ENCODE measurements around the gene SPSB1.
"Not testable (repeated sequence)": the region's sequence is repeated elsewhere in the genome, so short reads cannot be mapped to it uniquely, and the experiment has no call there.

The SPSB1 gene

DNA sequence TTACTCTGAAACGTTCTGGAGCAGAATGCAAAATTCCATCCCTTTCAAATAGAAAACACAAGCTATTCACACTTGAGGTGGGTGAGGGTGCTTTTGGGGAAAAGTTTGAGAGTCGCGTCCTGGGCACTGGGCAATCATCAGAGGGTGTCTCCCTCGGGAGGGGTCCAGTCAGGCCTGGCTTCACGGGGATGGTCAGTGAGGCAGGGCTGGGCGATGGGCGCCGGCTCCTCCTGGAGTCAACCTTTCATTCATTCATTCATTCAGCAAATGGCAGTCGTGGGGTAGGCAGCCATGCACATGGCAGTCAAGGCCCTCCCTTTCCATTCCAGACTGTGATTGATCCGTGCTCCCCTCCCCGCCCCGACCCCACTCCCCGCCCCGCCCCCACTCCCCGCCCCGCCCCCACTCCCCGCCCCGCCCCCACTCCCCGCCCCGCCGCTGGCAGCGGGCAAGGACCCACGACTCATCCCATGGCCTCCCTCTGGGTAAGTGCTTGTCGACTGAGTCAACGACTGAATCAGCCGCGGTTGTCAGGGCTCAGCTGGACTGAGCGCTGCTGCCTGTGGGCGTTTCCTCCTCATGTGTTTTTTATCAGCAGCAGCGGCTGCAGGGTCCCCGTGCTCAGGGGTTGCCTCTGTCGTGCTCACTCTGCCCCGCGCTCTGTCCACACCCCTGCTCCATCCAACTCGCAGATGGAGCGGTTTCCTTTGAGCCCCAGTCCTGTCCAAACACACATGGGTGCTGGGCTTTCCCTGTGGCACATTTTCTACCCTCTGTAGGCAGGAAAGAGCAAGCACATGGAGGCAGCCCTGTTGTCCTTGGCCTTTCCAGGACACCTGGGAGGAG lies 12.5 kb upstream of the SPSB1 start:
- DNase-seq, result no peak

DNA sequence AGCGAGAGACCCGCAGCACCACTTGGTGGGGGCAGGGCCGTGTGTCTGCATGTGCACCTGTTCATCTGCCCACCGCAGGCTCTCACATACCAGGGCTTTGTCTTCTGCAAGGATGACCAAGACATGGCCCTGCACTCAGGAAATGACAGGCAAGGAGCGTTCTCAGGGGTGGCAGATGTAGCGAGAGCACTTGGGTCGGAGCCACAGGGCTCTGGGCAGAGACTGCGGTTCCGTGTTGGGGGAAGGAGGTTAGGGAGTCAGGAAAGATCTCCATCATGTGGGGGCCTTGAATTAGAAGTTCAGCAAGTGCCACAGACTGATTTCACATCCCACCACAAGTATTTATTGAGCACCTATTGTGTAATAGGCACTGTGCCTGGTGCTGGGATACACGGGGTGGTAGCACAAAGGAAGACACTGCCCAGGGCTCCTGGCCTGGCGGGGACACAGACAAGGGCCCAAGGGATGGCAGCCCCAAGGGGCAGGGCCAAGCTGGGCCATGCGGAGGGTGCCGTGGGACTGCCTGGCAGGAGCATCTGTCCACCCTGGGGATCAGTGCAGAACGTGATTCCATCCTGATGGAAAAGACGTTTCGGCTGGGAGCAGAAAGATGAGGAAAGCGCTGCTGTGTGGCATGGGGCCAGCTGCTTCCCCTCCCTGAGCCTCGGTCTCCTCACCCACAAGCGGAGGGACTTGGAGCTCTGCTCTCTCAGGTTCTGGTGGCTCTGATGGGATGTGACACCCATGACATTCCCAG lies 11.4 kb upstream of the SPSB1 start:
- DNase-seq, result no peak

DNA sequence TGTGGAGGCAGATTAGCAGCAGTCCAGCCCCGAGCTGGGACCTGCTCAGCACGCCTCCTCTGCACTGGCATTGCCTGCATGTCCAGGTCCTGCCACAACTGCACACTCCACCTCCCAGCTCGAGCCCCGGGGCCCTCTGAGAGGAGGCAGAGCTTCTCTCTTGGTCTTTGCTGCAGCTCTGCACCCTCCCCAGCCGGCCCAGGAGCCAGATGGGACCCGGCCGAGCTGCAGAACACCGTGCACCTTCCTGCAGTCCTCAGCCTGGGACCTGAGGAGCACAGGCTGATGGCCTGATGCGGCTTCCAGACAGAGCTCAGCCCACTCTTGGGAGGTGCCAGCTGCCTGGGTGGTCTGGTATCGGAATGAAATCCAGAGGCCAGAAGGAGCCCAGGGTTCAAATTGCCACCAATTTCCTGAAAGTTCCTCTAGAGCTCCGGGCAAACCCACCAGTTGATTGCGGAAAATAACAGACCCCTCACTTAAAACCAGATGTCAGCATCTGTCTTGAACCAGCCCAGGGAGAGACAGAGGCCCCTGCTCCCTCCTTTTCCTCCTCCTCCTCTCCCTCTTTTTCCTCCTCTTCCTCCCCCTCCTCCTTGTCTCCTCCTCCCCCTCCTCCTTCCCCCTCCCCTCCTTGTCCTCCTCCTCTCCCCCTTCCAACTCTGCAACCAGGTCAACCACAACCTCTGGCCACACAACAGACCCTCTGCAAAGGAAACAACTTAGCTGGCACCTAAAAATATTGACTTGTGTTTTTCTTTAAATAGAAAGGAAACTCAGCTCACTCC lies 10.6 kb upstream of the SPSB1 start:
- no peak for DNase-seq

DNA sequence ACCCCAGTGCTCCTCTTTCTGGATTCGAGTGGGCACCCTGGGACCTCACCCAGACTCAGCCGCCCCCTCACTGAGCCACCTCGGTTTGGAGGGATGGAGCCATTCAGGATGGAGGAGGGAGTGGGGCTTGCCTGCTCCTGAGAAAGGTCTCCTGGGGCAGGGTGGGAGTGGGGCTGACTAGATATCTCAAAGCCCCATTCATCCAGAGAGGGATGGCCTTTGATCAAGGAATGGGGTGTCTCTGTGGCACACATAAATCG lies 10.1 kb upstream of the SPSB1 start:
- no peak for DNase-seq

DNA sequence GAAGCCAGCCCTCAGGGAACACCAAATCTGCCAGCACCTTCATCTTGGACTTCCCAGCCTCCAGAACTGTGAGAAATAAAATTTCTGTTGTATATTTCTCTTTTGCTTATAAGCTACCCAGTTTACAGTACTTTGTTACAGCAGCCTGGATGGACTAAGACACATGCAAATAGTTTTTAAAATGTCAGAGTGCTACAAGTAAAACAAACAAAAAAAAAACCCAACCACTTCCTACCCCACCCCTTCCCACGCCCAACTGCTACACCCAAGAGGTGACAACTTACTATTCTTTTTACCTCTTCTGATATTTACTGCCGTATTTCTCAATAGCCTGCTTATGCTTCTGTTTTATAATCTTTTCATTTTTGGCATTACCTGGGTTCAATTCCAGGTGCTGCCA lies 8.6 kb upstream of the SPSB1 start:
- no peak for DNase-seq

DNA sequence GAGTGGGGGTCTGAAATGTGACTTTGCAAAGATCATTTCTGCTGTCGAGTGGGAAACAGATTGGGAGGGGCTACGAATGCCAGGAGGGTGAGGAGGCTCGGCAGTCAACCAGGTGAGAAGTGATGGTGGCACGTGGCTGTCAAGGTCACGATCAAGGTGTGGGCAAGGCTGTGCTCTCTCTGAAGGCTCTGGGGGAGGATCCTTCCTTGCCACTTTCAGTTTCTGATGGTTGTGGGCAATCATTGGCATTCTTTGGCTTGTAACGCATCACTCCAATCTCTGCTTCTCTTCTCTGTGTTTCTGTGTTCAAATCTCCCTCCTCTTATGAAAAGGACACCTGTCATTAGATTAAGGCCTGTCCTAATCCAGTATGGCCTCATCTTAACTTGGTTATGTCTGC lies 6.1 kb upstream of the SPSB1 start:
- DNase-seq, result no peak

DNA sequence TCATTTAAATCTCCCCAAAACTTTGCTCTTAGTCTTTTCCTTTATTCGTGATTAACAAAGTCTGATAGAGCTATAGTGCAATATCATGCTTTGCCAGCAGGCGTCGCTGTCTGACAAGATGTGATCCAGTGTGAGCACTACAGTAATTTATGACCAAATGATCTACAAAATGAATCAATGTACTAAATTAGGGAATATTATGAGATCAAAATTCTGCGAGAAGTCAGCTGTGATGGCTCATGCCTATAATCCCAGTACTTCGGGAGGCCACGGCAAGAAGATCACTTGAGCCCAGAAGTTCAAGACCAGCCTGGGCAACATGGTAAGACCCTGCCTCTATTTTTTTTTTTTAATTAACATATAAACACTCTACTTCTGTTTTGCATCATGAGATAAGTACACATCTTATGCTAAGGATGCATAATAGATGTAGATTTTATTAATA lies 3.6 kb upstream of the SPSB1 start:
- DNase-seq, result peak; percentile 15

DNA sequence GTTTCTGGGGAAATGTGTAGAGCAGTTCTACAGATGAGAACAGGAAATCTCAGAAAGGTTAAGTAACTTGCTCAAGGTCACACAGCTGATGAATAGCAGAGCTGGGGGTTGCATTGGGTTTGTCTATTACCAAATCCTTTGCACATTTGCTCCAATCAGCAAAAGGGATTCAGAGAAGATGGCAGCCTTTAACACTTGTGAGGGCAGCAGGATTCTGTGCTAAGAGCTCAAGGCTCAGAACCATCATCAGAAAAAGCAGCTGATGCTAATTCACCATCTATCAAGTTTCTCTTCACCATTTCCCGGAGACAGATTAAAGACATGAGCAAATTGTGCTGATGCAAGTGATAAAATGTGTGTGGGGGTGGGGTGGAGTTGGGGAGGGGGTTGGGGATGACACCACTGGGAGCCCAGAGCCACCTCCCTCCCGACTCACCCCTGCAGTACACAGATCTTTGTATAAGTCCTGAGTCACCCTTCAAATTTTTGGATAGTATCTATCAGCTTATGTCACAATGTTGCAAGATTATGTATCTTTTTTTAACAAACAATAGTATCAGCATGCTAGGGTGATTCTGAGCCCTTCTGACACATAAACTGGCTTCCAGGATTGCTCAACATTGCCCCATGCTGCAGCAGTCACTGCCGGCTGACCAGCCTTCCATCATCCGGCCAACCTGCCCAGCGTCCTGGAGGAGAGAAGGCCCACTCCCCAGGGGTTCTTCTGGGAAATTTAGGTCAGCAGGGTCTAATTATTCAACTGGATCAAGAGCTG lies 2.8 kb upstream of the SPSB1 start:
- no peak for DNase-seq

DNA sequence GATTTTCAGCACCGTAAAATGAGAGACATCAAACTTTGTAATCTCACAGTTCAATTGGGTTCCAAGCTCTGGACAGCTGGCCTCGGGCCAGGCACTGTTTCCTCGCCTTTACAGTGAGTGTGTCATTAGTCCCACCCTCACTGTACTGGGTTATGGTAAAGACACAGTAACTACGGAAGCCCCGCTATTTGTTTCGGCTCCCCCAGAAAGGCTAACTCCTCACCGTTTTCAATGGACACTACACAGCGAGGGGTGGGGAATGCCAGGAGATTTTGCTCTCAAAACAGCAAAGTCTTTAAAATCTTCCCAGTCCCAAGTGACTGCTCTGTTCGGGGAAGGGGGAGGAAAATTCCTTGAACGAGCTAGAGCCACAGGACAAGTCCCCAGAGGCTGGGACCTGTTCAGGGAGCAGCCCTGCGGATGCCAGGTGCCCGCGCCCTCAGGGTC lies 757 bp upstream of the SPSB1 start:
- no peak for DNase-seq

DNA sequence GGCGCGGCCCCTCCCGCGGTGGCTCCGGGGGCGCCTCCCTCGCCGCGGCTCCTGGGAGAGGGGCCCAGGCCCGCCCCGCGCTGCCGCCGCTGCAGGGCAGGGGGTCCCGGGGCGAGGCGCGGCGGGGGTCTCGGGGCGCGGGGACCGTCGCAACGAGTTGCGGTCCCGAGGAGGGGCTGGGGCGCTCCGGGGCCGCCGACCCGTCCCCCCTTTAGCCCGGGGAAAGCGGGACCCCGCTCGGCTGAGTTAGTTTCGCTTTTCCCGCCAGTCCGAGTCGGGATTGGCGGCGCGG lies 493 bp downstream of the SPSB1 start:
- no peak for DNase-seq

DNA sequence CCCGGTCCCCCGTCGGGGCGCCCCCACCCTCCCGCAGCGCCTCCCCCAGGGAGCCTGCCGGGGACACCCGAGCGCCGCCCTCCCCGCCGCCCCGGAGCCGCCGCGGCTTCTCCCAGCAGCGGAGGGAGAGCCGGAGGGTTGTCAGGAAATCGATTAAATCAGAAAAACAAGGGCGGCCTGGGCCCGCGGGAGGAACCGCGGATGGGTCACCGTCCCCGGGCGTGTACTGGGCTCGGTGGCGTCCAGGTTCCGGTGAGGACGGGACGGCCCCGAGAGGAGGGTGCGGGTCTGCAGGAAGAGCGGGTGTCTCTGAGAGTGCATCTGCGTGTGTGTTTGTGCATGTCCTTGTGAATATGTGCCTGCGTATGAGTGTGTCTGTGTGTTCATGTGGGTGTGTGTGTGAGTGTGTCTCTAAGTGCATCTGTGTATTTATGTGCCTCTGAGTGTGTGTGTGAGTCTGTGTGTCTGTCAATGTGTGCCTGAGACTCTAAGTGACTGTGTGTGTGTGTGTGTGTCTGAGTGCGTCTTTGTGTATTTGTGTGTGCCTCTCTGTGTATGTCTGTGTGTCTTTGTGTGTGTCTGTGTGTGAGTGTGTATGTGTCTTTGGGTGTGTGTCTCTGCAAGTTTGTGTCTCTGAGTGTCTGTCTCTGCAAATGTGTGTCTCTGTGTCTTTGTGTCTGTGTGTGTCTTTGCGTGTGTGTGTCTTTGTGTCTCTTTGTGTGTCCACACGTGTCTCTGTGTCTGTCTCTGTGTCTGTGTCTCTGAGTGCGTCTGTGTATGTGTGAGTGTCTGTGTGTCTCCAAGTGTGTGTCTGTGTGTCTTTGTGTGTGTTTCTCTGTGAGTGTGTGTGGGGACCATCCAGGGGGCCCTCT lies 1.1 kb downstream of the SPSB1 start:
- DNase-seq, result no peak

DNA sequence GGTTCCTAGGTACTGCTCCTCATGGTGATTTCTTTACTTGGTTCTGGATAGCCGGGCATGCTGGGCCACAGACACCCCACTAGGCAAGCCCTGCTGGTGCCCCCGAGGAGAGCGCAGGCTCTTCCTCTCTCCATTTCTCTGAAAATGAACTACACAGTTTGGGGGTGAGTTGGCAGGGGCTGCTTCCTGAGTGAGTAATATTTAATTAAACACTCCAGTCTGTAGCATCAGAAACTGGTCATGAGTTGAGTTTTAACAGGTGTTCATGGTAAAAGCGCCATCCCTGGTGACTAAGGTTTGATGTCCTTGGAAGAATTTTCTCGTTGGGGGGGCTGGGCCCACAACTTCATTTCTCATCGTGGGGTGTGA lies 1.7 kb downstream of the SPSB1 start:
- no peak for DNase-seq

DNA sequence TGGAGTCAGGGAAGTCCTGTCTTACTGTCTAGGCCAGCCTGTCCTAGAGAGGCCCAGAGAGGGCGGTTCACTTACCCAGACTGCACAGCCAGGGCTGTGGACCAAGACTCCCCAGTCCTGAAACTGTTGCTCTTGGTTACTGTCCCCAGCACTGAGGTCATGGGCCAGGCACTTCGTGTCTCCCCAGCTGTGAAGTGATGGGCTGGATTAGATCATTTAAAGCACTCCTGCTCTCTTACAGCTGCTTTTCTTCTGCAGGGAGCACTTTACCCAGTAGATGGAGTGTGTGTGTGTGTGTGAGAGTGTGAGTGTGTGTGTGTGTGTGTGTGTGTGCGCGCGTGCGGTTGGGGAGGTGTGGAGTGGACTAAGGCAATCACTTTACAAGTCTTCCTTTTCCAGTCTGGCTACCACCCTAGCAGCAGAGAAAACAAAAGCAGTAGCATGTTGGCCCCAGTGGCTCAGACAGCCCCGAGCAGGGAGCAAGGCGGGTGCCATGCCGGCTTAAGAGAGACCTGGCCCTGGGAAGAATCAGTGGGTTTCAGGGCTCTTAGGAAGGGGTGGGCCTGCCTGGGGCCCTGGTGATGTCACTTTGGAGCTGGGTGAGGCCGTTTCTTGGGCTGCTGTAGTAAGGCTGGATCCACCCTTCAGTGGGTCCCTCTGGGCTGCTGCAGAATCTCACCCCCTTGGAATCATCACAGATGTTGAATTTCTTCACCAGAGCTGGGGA lies 2.4 kb downstream of the SPSB1 start:
- DNase-seq, result no peak

DNA sequence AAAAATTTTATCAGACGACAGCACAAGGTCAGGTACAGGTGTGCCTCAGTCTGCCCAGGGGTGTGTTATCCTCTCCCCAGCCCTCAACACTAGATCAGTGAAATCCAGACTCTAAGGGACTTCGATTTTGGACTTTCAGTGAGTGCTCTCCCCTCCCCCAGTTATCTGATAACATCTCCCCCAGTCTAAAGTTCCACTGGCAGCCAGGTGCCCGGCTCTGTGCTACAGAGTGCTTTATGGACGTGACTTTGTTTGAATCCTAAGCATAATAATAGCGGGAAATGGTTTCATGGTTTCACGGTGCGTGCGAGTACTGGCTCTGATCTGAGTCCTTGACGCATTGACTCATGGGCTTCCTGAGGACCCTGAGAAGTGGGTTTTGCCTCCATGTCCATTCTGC lies 3.2 kb downstream of the SPSB1 start:
- DNase-seq, result no peak

DNA sequence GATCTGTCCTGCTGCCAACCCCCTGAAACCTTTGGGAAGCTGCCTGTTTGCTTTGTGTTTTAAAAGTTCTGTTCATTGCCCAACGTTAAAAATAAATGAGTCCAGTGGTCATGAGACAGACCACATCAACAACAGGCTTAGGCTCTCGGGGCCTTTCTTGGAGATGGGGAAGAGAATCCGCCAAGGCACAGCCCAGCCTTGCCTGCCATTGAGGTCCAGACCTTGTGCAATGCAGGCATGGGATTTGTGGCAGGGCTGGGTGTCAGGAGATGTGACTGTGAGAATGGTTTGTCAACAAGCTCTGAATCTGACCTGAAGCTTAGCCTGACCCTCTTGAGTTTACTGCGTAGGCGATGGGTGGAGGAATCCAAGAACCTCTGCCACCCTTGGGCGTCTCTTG lies 4.2 kb downstream of the SPSB1 start:
- no peak for DNase-seq

DNA sequence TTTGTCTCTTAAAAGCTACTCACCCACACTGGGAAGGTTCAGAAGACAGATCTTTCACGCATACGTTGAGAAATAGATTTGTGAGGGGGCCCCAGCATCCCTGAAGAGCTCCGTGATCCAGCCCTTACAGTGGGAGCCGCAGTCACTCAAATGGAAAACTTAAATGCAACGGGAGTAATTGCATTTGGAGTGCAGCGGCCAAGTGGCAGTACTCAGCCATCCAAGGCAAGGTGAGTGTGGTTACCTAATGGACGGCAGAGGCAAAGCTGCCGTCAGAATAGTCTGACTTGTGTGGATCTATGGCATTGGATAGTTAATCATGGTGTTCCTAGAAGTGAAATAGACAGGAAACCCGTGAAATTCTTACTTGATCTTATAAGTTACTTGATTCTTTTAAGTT lies 5.1 kb downstream of the SPSB1 start:
- no peak for DNase-seq

DNA sequence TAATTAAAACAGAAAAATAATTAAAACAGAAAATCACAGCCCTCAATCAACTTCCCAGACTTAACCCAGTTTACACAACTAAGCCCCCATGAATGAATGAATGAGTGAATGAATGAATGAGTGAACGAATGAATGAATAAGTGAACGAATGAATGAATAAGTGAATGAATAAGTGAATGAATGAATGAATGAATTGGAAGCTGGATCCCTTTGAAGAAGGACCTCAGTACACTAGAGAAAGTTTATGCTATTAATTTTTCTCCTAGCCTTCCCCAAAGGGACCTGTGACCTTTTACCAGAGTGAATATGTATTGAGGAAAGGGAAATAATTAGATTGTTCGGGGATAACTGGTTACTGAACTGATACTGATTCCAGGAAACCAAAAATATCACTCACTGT lies 5.6 kb downstream of the SPSB1 start:
- no peak for DNase-seq

DNA sequence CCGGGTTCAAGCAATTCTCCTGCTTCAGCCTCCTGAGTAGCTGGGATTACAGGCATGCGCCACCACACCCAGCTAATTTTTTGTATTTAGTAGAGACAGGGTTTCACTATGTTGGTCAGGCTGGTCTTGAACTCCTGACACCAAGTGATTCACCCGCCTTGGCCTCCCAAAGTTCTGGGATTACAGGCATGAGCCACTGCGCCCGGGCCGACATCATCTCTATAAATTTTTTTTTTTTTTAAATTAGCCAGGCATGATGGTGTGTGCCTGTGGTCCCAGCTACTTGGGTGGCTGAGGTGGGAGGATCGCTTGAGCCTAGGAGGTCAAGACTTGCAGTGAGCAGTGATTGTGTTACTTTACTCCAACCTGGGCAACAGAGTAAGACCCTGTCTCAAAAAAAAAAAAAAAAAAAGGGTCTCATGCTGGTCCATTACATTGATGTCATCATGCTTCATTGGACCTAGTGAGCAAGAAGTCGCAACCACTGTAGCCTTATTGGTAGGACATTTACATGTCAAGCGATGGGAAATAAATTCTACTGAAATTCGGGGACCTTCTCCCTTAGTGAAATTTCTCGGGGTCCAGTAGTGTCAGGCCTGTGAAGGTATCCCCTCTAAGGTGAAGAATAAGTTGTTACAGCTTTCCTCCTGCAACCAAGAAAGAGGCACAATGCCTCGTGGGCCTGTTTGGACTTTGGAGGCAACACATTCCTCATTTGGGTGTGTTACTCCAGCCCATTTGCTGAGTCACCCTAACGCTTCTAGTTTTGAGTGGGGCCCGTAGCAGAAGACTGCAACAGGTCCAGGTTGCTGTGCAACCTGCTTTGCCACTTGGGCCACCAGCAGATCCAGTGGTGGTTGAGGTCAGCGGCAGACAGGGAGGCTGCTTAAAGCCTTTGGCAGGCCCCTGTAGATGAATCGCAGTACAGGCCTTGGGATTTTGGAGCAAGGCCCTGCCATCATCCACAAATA lies 7.2 kb downstream of the SPSB1 start:
- not testable (repeated sequence) for DNase-seq

DNA sequence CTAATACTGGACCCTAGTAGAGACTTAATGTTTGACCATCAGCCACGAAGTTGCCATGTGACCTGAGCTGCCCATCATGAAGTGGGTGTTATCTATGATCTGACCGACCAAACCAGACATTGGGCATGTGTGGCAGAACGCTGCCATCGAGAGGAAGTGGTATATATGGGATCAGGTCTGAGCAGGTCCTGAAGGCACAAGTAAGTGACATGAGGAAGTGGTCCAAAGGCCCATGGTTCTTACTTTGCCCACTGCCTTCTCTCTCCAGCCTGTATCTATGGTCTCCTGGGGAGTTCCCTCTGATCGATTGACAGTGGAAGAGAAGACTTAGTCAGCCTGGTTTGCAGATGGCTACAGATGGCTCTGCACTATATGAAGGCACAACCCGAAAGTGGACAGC lies 7.9 kb downstream of the SPSB1 start:
- no peak for DNase-seq

All from NCI-H1105 treated with DMSO at 0.1 percent for 48 hours (cell line).